Effector memory CD4-positive, alpha-beta T cell (primary cell): ENCODE results near the gene FBRSL1.

Experiments used
- DNase-seq, 3 donors: peaks; one replicate each; pipeline ENCODE4 v3.0.0-alpha.2; 2020
- H3K27ac ChIP-seq: 2 replicates; pipeline ENCODE4 v1.7.0; 2013; ENCODE audit warnings: mild to moderate bottlenecking, low read length, moderate library complexity; ENCODE audit not compliant: insufficient read depth, poor library complexity, severe bottlenecking
- H3K27me3 ChIP-seq: replicated peaks from 2 replicates; pipeline ENCODE4 v1.7.0; 2013; ENCODE audit warnings: mild to moderate bottlenecking, low read length; ENCODE audit not compliant: insufficient read depth, control insufficient read depth, poor library complexity, severe bottlenecking
- H3K36me3 ChIP-seq: 2 replicates; pipeline ENCODE4 v1.7.0; 2013; ENCODE audit warnings: mild to moderate bottlenecking, low read length, moderate library complexity; ENCODE audit not compliant: control insufficient read depth, insufficient read depth
- H3K4me1 ChIP-seq: 2 replicates; pipeline ENCODE4 v1.7.0; 2013; ENCODE audit warnings: low read length, mild to moderate bottlenecking; ENCODE audit not compliant: control insufficient read depth, insufficient read depth, poor library complexity, severe bottlenecking
- H3K4me3 ChIP-seq: 2 replicates; pipeline ENCODE4 v1.7.0; 2013; ENCODE audit warnings: low read length, low read depth, mild to moderate bottlenecking; ENCODE audit not compliant: insufficient read depth, poor library complexity, severe bottlenecking
- H3K9me3 ChIP-seq: 2 replicates; pipeline ENCODE4 v1.7.0; 2013; ENCODE audit warnings: mild to moderate bottlenecking, low read length, moderate library complexity; ENCODE audit not compliant: control insufficient read depth

The FBRSL1 gene

GRCh38 chr12:132539016-132539773 is 49.2 kb downstream of the FBRSL1 start:
- no peak for DNase-seq
- Histone ChIP-seq H3K36me3 (no peaks in the 10 kb centered on the region), H3K27me3 (no peaks in the 10 kb centered on the region), H3K4me3 (no peak overlapping the region), H3K4me1 (no peaks in the 10 kb centered on the region), H3K9me3 (no peaks in the 10 kb centered on the region), H3K27ac (no peak overlapping the region)

GRCh38 chr12:132540436-132540835 is 50.5 kb downstream of the FBRSL1 start:
- H3K4me3 ChIP-seq = no peak overlapping the region
- H3K36me3 ChIP-seq = no peaks in the 10 kb centered on the region
- no peaks in the 10 kb centered on the region for H3K27me3 ChIP-seq
- no peaks in the 10 kb centered on the region for H3K4me1 ChIP-seq
- H3K27ac ChIP-seq = no peak overlapping the region
- no peaks in the 10 kb centered on the region for H3K9me3 ChIP-seq
- no peak for DNase-seq

- H3K27me3 ChIP-seq = no peaks in the 10 kb centered on the region
- no peaks in the 10 kb centered on the region for H3K36me3 ChIP-seq
- H3K27ac ChIP-seq = no peak overlapping the region
- H3K4me3 ChIP-seq = no peak overlapping the region
- no peaks in the 10 kb centered on the region for H3K4me1 ChIP-seq
- no peak for DNase-seq
- no peaks in the 10 kb centered on the region for H3K9me3 ChIP-seq
Observed at GRCh38 chr12:132541200-132541599, 51.2 kb downstream of the FBRSL1 start.

GRCh38 chr12:132541996-132542395 is 52.0 kb downstream of the FBRSL1 start:
- DNase-seq = no peak

GRCh38 chr12:132542661-132543060 is 52.7 kb downstream of the FBRSL1 start:
- no peaks in the 10 kb centered on the region for H3K27me3 ChIP-seq
- H3K9me3 ChIP-seq = no peaks in the 10 kb centered on the region
- H3K36me3 ChIP-seq = no peaks in the 10 kb centered on the region
- no peak for DNase-seq
- H3K4me1 ChIP-seq = no peaks in the 10 kb centered on the region
- H3K4me3 ChIP-seq = no peak overlapping the region
- no peak overlapping the region for H3K27ac ChIP-seq

More at GRCh38 chr12:132541996-132542395, 52.0 kb downstream of the FBRSL1 start:
- H3K9me3 ChIP-seq = no peaks in the 10 kb centered on the region
- no peak overlapping the region for H3K27ac ChIP-seq
- no peaks in the 10 kb centered on the region for H3K4me1 ChIP-seq
- no peaks in the 10 kb centered on the region for H3K36me3 ChIP-seq
- H3K27me3 ChIP-seq = no peaks in the 10 kb centered on the region
- no peak overlapping the region for H3K4me3 ChIP-seq

- Histone ChIP-seq H3K27ac (no peak overlapping the region), H3K9me3 (no peaks in the 10 kb centered on the region)
Observed at GRCh38 chr12:132543298-132544079, 53.5 kb downstream of the FBRSL1 start.

GRCh38 chr12:132544080-132544397 is 54.1 kb downstream of the FBRSL1 start:
- DNase-seq = no peak

More at GRCh38 chr12:132543298-132544079, 53.5 kb downstream of the FBRSL1 start:
- Histone ChIP-seq H3K27me3 (no peaks in the 10 kb centered on the region), H3K4me1 (no peaks in the 10 kb centered on the region), H3K4me3 (no peak overlapping the region), H3K36me3 (peaks cover 6% of the 10 kb centered on the region)
- no peak for DNase-seq

GRCh38 chr12:132544498-132544897 is 54.5 kb downstream of the FBRSL1 start:
- H3K4me1 ChIP-seq = no peaks in the 10 kb centered on the region
- no peak overlapping the region for H3K27ac ChIP-seq
- peaks cover 10% of the 10 kb centered on the region for H3K36me3 ChIP-seq
- H3K27me3 ChIP-seq = no peaks in the 10 kb centered on the region
- H3K4me3 ChIP-seq = no peak overlapping the region
- no peaks in the 10 kb centered on the region for H3K9me3 ChIP-seq
- DNase-seq = no peak

More at GRCh38 chr12:132544080-132544397, 54.1 kb downstream of the FBRSL1 start:
- H3K27me3 ChIP-seq = no peaks in the 10 kb centered on the region
- no peaks in the 10 kb centered on the region for H3K4me1 ChIP-seq
- H3K4me3 ChIP-seq = no peak overlapping the region
- H3K9me3 ChIP-seq = no peaks in the 10 kb centered on the region
- no peak overlapping the region for H3K27ac ChIP-seq
- H3K36me3 ChIP-seq = peaks cover 6% of the 10 kb centered on the region

GRCh38 chr12:132545164-132545953 is 55.4 kb downstream of the FBRSL1 start:
- no peak overlapping the region for H3K4me3 ChIP-seq
- H3K4me1 ChIP-seq = no peaks in the 10 kb centered on the region
- no peak overlapping the region for H3K27ac ChIP-seq
- H3K27me3 ChIP-seq = no peaks in the 10 kb centered on the region
- DNase-seq = no peak
- no peaks in the 10 kb centered on the region for H3K9me3 ChIP-seq
- H3K36me3 ChIP-seq = peaks cover 10% of the 10 kb centered on the region
